Right lobe of liver (tissue), 6 donors: ENCODE measurements around the gene ZFP92. TPM values are rescaled to one million over a fixed set of nuclear protein-coding genes. Genes with fewer than 3 reads are reported as not detected.

Source experiments
- ATAC-seq, 4 donors: fragments of 200-7000 bp; cut with Tn5 transposase; one replicate each; pipeline ENCODE4 v1.9.1; 2020; ENCODE audit warnings: mild to moderate bottlenecking in 4 of 4, moderate library complexity in 4 of 4
- DNase-seq, 3 donors: peaks; one replicate each; pipeline ENCODE4 v3.0.0-alpha.2; 2020
- H3K27ac ChIP-seq, 3 donors: fragments of 200-600 bp; one replicate each; pipeline ENCODE4 v1.8.0; 2022
- H3K27me3 ChIP-seq, 2 donors: fragments of 200-600 bp; one replicate each; pipeline ENCODE4 v1.8.0; 2022
- H3K36me3 ChIP-seq, 4 donors: fragments of 200-600 bp; sonication (generic) in 1 of 4; one replicate each; pipeline versions ENCODE4 v1.5.1 to v1.8.0; 2017 to 2022; ENCODE audit warnings: control low read depth in 1 of 4
- H3K4me1 ChIP-seq, 4 donors: fragments of 200-600 bp; sonication (generic) in 1 of 4; one replicate each; pipeline versions ENCODE4 v1.5.1 to v1.8.0; 2017 to 2022; ENCODE audit warnings: control low read depth in 1 of 4
- H3K4me3 ChIP-seq, 3 donors: fragments of 200-600 bp; one replicate each; pipeline ENCODE4 v1.8.0; 2022
- H3K9me3 ChIP-seq, 4 donors: fragments of 200-600 bp; sonication (generic) in 1 of 4; one replicate each; pipeline versions ENCODE4 v1.5.1 to v1.8.0; 2017 to 2022; ENCODE audit warnings: control low read depth in 1 of 4
- CTCF ChIP-seq, 4 donors: fragments of 200-600 bp in 3 of 4; fragments of 450-650 bp in 1 of 4; IDR thresholded peaks; one replicate each; pipeline versions ENCODE4 v1.5.1 to v1.8.0; 2016 to 2022; ENCODE audit warnings: antibody characterized with exemption in 4 of 4, mild to moderate bottlenecking in 2 of 4
- POLR2A ChIP-seq: fragments of 450-650 bp; IDR thresholded peaks from one replicate; pipeline ENCODE4 v1.6.1; 2017; ENCODE audit warnings: antibody characterized with exemption, mild to moderate bottlenecking
- WGBS: methylation state at CpG from one replicate; pipeline ENCODE4 v1.1.6; 2018; ENCODE audit warnings: low coverage, low lambda C conversion rate; ENCODE audit not compliant: insufficient coverage; ENCODE audit errors: missing lambda C conversion rate; 5-methylcytosine and 5-hydroxymethylcytosine counted together
- intact Hi-C, 2 donors: fragments of 100-400 bp; cut with DNase I; formaldehyde crosslinking; loops; one replicate each; pipeline versions ENCODE4 v1.11.2 to v1.14.1; 2022
- total RNA-seq, 6 experiments: library from RNA; depleted of rRNA in 2 of 6; stranded (reverse); fragments of >200 nt in 2 of 6; fragmentation: NEBNext Ultra II Directional in 3 of 6; extraction: Animal tissue kit (Norgen Biotek cat#: 25700) in 3 of 6; gene quantifications; one replicate each; pipeline versions ENCODE4 v1.1.0 to v1.2.4, GENCODE V29; 2016 to 2023
- donor health status: DM: no; HTN: yes; CAD: no.
- donor health status: DM: no; HTN: no; CAD: no.
- donor health status: DM: no; HTN: no; CAD: no.
- donor health status: DM: no; HTN: yes; CAD: no.
- donor health status: DM: no; HTN: yes; CAD: no.

Gene ZFP92
- total RNA-seq, 6 experiments from 2014 or later, result 0.31 to 1.4 (median 0.41) TPM

DNA sequence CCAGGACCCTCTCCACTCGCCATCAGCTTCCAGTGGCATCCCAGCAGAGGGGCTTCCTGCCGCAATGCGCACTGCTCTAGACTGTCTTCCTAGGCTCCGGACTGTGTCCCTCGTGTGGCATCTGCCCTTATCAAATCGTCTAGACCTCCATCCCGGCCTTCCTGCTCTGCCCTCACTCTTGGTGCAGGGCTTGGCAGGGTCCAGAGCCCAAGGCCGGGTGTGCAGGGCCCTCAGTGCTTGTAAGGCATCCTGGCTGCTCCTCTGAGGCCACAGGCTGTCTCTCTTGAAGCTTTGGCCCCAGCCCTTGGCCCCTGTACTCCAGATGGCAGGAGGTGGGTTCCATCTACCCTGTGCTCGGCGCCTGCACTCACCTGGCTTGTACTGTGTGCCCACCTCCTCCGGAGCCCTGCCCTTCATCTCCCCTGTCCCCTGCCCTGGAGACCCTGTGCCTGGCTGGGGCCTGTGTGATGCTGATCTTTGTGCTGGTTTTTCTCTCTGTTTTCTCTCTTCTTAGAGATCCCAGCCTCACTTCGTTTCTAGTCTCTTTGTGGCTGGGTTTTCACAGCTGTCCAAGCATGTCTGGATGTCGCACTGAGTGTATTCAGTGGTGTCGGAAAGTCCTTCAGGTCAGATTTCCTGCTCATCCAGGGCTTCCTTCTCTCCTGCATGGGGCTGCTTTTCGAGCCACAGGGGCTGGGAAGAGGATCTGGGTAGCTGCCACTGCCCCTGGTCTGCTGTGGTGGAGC, 38.3 kb downstream of the ZFP92 start:
- no peak for ATAC-seq
- no peaks in the 10 kb centered on the region for H3K36me3 ChIP-seq
- H3K4me3 ChIP-seq, result no peak overlapping the region
- intact Hi-C loops, result no loop called here
- DNase-seq, result no peak
- H3K4me1 ChIP-seq, result no peaks in the 10 kb centered on the region
- no peaks in the 10 kb centered on the region for H3K27me3 ChIP-seq
- TF ChIP-seq POLR2A (no peak), CTCF (IDR thresholded peaks at IDR 0.05) (no peak)
- H3K9me3 ChIP-seq, result no peaks in the 10 kb centered on the region
- 69% methylated on average over 12 of the region's 15 CpGs for WGBS
- H3K27ac ChIP-seq, result no peak overlapping the region

DNA sequence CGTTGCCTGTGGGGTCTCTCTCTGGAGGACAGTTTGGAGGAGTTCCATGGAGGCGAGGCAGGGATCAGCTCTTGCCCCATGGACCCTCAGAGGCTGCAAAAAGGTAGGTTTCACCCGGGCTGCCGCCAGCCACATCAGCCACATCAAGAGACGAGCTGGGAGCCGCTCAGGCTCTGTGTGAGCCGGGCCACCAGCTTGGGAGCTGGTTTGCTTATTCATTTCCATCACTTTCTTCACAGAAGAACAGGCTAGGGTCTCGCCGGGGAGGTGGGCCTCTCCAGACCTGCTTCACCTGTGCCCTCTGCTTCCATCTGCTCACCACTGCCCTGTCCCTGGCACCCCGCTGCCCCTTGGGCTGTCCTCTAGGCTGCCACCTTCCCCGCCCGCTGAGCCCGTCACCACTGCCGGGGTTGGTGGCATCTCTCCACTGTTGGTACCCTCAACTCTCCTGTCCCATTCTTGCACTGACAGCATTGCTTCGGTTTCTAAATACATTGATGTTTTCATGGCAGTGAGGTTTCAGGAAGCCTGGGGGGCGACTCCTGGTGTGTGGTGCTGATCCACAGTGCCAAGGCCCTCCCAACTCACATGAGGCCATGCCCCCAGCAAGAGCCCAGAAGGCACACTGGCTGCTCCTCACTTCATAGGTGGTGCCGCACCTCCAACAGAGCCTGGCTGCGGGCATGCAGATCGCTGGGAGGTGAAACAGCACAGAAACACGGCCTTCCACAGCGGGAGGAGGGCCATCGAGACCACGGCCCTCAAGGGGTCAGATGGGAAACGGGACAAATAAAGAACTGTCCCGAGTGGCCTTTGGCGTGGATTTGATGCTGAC, 39.1 kb downstream of the ZFP92 start:
- DNase-seq, result no peak
- 88% methylated on average over 12 of the region's 26 CpGs for WGBS
- no peaks in the 10 kb centered on the region for H3K27me3 ChIP-seq
- intact Hi-C loops, result no loop called here
- no peaks in the 10 kb centered on the region for H3K36me3 ChIP-seq
- H3K27ac ChIP-seq, result no peak overlapping the region
- no peaks in the 10 kb centered on the region for H3K9me3 ChIP-seq
- H3K4me1 ChIP-seq, result no peaks in the 10 kb centered on the region
- TF ChIP-seq POLR2A (no peak), CTCF (IDR thresholded peaks at IDR 0.05) (no peak)
- no peak overlapping the region for H3K4me3 ChIP-seq
- ATAC-seq, result no peak

- DNase-seq, result no peak
- TF ChIP-seq POLR2A (no peak), CTCF (IDR thresholded peaks at IDR 0.05) (no peak)
- H3K9me3 ChIP-seq, result no peaks in the 10 kb centered on the region
- H3K4me3 ChIP-seq, result no peak overlapping the region
- H3K4me1 ChIP-seq, result no peaks in the 10 kb centered on the region
- WGBS, result 58% methylated on average over 5 of the region's 8 CpGs
- H3K27me3 ChIP-seq, result no peaks in the 10 kb centered on the region
- no peak for ATAC-seq
- intact Hi-C loops, result no loop called here
- no peak overlapping the region for H3K27ac ChIP-seq
- no peaks in the 10 kb centered on the region for H3K36me3 ChIP-seq
These were observed 39.6 kb downstream of the ZFP92 start for GRCh38 chrX:153450949-153451277.

GRCh38 chrX:153454901-153455550, 43.8 kb downstream of the ZFP92 start:
- H3K4me1 ChIP-seq, result no peaks in the 10 kb centered on the region
- DNase-seq (no peak), ATAC-seq (no peak)
- H3K4me3 ChIP-seq, result no peak overlapping the region
- no peaks in the 10 kb centered on the region for H3K27me3 ChIP-seq
- intact Hi-C loops, result no loop called here
- H3K27ac ChIP-seq, result no peak overlapping the region
- TF ChIP-seq POLR2A, result no peak
- TF ChIP-seq CTCF (IDR thresholded peaks at IDR 0.05), result no peak
- no peaks in the 10 kb centered on the region for H3K9me3 ChIP-seq
- H3K36me3 ChIP-seq, result no peaks in the 10 kb centered on the region
- WGBS, result 84% methylated on average over 5 of the region's 16 CpGs
